ENCODE data around the gene OTOS.

OTOS gene
- long read RNA-seq, donor 1, result 0 reads
- long read RNA-seq, donor 2, result 0 reads
- long read RNA-seq, donor 3, result 0 reads
- long read RNA-seq, donor 4, result 0 reads
- long read RNA-seq, donor 5, result 0 reads
- long read RNA-seq, donor 6, result 0 reads
- long read RNA-seq, donor 7, partial matches to known transcripts, result 0 of 1 reads
- long read RNA-seq, donor 7, other reads (novel, unspliced or antisense), result 0 of 1 reads
- long read RNA-seq, donor 8, result 0 reads

DNA sequence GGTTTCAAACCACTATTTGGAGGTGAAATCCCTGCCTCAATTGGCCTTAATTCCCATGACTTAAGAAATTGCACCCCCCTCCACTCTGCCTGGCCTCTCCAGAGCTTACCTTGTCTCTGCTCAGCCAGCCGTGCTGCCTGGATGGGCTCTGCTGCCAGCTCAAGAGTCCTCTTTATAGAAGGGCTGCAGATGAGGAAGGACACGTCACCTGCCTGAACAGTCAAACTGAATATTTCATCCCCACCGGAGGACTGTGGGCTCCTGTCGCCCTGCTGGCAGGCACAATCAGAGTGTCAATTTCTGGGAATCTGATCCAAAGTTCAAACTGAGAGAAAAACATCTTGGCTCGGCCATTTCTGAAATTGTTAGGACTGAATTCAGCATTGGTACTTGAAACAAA, at the start of gene OTOS:
Gene OTOS (minus strand): TSS at position 148 of the 400 bp plus-strand sequence. CDS start 332 bp downstream, outside the sequence.
- no peak for DNase-seq

- no peak for DNase-seq
These were observed 49.2 kb upstream of the OTOS start for GRCh38 chr2:240189686-240190085.

DNA sequence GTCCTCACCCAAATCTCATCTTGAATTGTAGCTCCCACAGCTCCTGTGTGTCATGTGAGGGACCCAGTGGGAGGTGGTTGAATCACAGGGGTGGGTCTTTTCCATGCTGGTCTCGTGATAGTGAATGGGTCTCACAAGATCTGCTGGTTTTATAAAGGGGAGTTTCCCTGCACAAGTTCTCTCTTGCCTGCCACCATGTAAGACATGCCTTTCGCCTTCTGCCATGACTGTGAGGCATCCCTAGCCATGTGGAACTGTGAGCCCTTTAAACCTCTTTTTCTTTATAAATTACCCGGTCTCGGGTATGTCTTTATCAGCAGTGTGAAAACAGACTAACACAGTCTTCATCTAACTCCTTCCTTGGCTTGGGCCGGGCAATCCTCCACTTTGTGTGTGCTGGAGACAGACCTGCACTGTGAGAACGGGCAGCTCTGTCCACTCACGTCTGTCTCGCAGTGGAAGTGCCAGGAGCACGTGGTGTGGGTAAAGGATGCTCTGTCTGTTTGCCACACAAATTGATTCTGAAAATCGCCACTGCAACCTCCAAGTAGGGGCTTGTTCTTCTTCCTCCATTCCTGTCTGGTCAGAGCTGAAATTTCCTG, 47.6 kb upstream of the OTOS start:
- no peak for DNase-seq

GRCh38 chr2:240186191-240186725, 45.8 kb upstream of the OTOS start:
- DNase-seq, result no peak

DNA sequence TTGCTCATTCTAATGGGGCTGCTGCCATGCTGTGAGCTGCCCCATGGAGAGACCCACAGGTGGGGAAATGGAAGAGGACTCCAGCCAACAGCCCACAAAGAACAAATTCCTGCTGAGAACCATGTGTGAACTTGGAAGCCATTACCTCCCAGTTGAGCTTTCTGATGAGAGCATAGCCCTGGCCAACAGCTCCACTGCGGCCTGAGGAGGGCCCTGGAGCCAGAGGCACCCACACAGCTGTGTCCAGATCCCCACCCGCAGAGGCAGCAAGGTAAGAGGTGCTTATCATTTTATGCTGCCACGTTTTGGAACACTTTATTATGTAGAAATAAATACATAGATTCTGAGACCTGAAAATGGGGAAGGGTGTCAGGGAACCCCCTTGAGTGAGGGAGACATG, 44.2 kb upstream of the OTOS start:
- DNase-seq, result no peak

DNA sequence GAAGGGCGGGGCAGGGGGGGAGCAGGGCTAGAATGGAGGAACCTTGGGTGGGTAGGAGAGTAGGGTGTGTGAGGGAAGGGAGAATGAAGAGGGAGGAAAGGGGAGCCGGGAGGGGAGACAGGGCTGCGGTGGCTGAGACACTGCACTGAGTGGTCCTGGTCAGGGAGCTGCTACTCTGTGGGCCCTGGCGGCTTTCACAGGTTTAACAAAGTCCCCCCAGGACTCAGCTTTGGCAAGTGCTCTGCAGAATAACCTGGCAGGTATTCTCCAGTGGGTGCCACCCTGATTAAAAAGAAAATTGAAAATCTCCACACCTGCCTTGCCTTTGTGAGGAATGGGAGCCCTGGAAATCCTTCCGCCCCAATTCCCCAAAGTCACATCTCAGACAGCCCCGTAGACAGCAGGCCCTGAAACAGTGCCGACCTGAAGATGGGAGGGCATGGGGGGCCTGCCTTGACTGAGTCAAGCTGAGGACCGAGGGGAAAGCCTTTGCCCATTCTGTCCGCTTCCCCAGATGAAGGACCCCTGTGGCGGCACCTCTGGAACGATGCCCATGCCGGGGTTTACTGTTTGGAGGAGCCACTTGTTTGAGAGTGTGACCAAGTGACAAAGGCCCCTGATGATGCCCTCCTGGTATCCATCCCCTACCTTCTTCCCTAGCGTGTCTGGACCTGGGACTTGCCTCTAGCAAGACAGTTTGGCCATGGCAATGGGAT, 43.6 kb upstream of the OTOS start:
- DNase-seq, result no peak

GRCh38 chr2:240183006-240183874, 42.8 kb upstream of the OTOS start:
- no peak for DNase-seq

DNA sequence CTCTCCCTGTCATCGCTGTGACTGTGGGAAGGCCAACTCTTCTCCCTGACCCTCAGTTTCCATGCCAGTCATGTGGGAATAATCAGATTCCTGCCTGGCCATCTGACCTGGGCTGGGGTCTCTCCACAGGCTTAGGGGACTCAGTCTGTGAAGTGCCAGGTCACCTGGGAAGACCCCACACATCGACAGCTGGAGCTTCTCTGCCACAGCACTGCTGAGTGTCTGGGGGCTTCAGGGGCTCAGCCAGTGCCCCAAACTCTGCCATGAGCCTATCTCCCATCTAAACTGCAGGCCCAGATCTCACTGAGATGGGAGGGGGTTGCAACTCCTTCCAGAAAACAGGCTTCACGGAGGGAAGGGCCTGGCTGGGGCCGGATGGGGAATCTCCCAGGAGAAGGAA, 42.0 kb upstream of the OTOS start:
- DNase-seq, result no peak

GRCh38 chr2:240182001-240182400, 41.5 kb upstream of the OTOS start:
- no peak for DNase-seq

DNA sequence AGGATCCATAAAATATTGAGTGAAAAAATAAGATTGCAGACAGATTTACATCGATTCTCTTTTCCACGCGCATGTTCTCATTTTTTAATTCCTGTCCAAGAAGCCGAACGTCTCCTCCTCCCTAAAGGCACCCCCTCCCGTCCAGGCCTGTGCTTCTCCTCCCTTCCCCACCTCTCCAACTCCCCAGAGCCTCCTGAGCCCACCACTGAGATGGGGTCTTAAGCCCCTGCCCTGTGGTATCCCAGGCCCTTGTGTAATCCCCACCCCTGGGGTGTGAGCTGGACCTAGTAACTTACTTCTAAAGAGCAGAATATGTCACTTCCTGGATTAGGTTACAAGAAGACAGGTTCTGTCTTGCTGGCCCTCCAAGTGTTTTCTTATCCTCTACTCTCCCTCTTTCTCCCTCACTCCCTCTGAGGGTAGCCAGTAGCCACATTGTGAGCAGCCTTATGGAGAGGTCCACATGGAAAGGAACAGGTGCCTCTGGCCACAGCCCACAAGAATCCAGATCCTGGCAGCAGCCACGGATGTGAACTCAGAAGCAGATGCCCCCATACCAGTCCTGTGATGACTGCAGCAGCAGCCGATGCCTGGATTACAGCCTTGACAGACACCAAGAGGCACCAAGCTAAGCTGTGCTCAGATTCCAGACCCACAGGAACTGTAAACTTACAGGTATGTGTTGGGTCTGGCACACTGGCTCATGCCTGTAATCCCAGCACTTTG, 39.6 kb upstream of the OTOS start:
- no peak for DNase-seq

DNA sequence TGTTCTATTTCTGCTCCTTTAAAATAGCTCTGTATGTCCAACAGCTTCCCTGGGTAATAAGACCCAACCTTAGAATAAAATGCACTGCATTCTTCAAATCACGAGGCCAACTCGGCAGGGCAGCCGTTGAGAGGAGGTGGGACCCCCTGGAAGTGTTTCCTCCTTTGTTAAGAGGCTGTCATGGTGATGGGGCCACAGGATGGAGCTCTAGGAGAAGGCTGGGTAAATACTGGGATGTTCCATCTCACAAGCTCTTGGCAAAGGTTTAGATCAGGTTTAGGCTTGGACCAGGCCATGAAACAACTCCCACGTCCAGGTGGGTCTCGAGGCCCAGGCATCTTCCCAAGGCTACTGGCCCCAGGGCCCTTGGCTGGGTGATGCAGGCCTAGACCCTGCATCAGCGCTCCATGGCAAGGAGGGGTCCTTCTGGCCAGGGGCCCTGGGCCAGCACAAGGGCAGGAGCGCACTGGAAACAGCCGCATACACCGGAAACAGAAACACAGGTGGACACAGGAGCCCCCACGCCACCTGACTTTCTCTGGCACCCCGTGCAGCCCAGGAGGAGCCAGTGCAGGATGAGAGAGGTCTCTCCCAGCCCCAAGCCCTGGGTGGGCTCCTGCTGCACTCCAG, 38.8 kb upstream of the OTOS start:
- DNase-seq, result no peak

GRCh38 chr2:240178564-240178963, 38.1 kb upstream of the OTOS start:
- no peak for DNase-seq

DNA sequence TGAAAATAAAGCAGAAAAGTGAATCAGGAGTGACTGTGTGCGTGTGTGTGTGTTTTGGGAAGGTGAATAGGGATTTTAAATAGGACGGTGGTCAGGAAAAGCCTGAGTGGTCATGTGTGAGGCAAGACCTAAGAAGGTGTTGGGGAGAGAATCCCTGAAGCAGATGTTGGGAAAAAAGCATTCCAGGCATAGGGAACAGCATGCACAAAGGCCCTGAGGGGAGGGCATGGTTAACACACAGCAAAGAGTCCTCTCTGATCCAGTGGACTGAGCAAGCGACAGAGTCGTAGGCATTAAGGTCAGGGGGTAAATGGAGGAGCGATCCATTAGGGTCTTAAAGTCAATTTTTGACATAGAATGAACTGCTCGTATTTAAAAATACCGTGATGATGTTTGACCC, 34.0 kb upstream of the OTOS start:
- DNase-seq, result no peak

GRCh38 chr2:240172071-240172895, 31.8 kb upstream of the OTOS start:
- DNase-seq, result no peak

GRCh38 chr2:240170883-240171282, 30.4 kb upstream of the OTOS start:
- no peak for DNase-seq

- DNase-seq, result no peak
These were observed 29.9 kb upstream of the OTOS start for GRCh38 chr2:240170354-240170735.

DNA sequence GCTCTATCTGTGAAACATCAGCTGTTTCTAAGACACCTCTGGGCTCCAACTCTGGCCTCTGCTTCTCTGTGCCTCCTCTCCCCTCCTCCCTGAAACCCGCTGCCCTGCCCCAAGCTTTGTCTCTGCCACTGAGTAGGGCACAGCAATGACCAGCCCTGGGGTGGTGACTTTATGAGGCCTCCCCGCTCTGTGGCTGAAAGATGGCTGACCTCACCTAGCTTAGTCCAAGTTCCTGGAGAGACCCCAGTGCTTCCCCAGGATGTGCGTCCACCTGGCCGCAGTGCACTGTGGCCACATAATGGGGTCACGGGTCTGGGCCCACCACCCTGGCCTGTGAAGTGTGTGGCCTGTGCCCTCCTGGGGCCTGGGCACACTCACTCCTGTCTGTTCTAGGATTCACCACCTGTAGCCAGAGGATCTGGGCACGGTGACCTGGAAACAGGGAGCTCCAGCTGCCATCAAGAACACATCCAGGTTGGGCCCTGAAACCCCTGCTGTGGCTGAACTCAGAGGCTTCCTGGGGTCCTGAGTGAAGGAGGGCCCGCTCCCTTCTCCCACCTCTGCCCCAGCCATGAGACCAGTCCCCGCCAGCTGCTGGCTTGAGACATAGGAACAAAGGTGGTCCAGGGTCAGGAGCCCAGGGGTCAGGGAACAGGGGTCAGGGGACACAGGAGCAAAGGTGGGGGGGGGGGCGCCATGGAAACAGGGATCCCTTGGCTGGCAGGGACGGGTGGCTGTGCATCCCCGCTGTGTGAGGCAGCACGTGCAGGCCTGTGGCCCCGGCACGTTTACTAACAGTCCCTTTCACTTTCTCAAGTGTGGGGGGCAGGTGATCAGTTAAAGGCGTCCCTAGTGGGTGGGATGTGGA, 29.3 kb upstream of the OTOS start:
- DNase-seq, result no peak

DNA sequence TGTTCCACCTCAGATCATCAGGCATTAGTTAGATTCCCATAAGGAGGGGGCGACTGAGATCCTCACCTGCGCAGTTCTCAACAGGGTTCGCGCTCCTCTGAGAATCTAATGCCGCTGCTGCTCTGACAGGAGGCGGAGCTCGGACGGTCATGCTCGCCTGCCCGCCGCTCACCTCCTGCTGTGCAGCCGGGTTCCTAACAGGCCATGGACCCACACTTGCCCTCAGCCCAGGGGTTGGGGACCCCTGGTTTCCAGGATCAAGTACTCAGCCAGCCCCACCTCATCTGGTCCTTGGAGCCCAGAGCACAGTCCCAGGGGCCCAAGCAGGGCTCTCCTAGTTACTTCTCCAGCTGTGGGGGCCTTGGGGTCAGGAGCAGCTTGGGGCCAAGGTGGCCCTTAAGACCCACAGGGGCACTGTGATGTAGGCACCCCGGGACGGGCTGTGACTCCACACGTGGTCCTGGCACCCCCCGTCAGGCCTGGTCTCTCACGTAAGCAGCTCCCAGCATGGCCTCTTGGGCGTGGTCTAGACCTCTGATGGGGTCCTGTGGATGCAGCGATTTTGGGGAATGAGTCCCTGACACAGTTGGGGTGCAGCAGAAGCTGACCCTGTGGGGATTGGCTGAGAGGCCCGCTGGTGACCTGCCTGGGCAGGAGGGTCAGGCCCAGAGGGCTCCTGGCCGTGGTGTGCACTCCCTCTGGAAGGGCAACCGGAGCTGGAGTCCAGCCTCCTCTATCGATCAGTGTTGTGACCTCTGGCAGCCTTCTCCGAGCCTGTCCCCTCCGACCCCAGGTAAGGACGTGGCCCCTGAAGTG, 28.3 kb upstream of the OTOS start:
- DNase-seq, result no peak

GRCh38 chr2:240168041-240168440, 27.6 kb upstream of the OTOS start:
- DNase-seq, result no peak
